Stomach (tissue), 9 donors: ENCODE results near the gene FAM120B. TPM values are rescaled to one million over a fixed set of nuclear protein-coding genes. Genes with fewer than 3 reads are reported as not detected.
"Not testable (repeated sequence)": the region's sequence is repeated elsewhere in the genome, so short reads cannot be mapped to it uniquely, and the experiment has no call there.

Experiments used
- DNase-seq, 2 donors: peaks; one replicate each; pipeline versions ENCODE4 v3.0.0 to v3.0.0-alpha.2; 2013 to 2019
- H3K27ac ChIP-seq, 5 donors: fragments of 200-600 bp in 4 of 5; sonication (generic) in 4 of 5; one replicate each; pipeline ENCODE4 v1.5.1; 2013 to 2019; ENCODE audit warnings: mild to moderate bottlenecking in 1 of 5, moderate library complexity in 1 of 5
- H3K27me3 ChIP-seq, 3 donors: fragments of 200-600 bp; sonication (generic); one replicate each; pipeline ENCODE4 v1.5.1; 2017 to 2019; ENCODE audit warnings: mixed run types in 1 of 3
- H3K36me3 ChIP-seq, 4 donors: fragments of 200-600 bp; sonication (generic); 1 replicate in 3 of 4; 2 replicates in 1 of 4; pipeline ENCODE4 v1.5.1; 2016 to 2019
- H3K4me1 ChIP-seq, 4 donors: fragments of 200-600 bp; sonication (generic); one replicate each; pipeline ENCODE4 v1.5.1; 2016 to 2019
- H3K4me3 ChIP-seq, 4 donors: fragments of 200-600 bp; sonication (generic) in 3 of 4; one replicate each; pipeline ENCODE4 v1.5.1; 2016 to 2019; ENCODE audit warnings: mild to moderate bottlenecking in 1 of 4
- H3K9me3 ChIP-seq, 4 donors: fragments of 200-600 bp; sonication (generic); one replicate each; pipeline ENCODE4 v1.5.1; 2016 to 2019
- CTCF ChIP-seq, 7 experiments: fragments of 450-650 bp in 4 of 7; fragments of 200-600 bp in 3 of 7; sonication (generic) in 3 of 7; IDR thresholded peaks; one replicate each; pipeline ENCODE4 v1.5.1; 2016 to 2019; ENCODE audit warnings: antibody characterized with exemption in 7 of 7, control low read depth in 2 of 7, mild to moderate bottlenecking in 1 of 7
- EP300 ChIP-seq: sonication (generic); formaldehyde crosslinking; IDR thresholded peaks from one replicate; pipeline ENCODE4 v1.6.1; 2017; ENCODE audit warnings: antibody characterized with exemption
- POLR2A ChIP-seq, 4 donors: fragments of 450-650 bp; IDR thresholded peaks; one replicate each; pipeline ENCODE4 v1.6.1; 2016; ENCODE audit warnings: antibody characterized with exemption in 4 of 4, control low read depth in 2 of 4, mild to moderate bottlenecking in 1 of 4, moderate library complexity in 1 of 4
- POLR2AphosphoS5 ChIP-seq, 3 donors: sonication (generic); formaldehyde crosslinking; IDR thresholded peaks; one replicate each; pipeline ENCODE4 v1.6.1; 2016; ENCODE audit warnings: antibody characterized with exemption in 3 of 3
- WGBS, 5 donors: extraction: QIAGEN DNeasy Blood & Tissue Kit in 3 of 5; methylation state at CpG; one replicate each; pipeline versions ENCODE4 v1.1.5 to v1.1.7; 2013 to 2018; 5-methylcytosine and 5-hydroxymethylcytosine counted together
- intact Hi-C: fragments of 100-400 bp; cut with DNase I; formaldehyde crosslinking; loops from one replicate; pipeline ENCODE4 v1.15.1; 2023; ENCODE audit warnings: low total_unique reads
- polyA plus RNA-seq, 3 donors: library from polyadenylated mRNA; stranded (reverse); fragments of 200-250 nt; gene quantifications; one replicate each; pipeline ENCODE4 v1.2.3, GENCODE V29; 2013
- total RNA-seq, 5 donors: library from RNA; depleted of rRNA; stranded (reverse); fragments of >200 nt; gene quantifications; one replicate each; pipeline versions ENCODE4 v1.1.0 to v1.2.3, GENCODE V29; 2014 to 2016
- donor health status: healthy with polysubstance abuse.
- donor health status: Bipolar disorder and iron deficiency.
- donor health status: healthy.

FAM120B gene
- total and polyA plus RNA-seq, 8 donors, result 6.4 to 66.5 (median 27.3) TPM

GRCh38 chr6:170347091-170347490 is 40.5 kb downstream of the FAM120B start:
- 42 to 54% (median 45%) methylated on average over 4 of the region's 4 CpGs for WGBS, 5 donors
- H3K4me3 ChIP-seq, result no peak overlapping the region
- intact Hi-C loops, result no loop called here

DNA sequence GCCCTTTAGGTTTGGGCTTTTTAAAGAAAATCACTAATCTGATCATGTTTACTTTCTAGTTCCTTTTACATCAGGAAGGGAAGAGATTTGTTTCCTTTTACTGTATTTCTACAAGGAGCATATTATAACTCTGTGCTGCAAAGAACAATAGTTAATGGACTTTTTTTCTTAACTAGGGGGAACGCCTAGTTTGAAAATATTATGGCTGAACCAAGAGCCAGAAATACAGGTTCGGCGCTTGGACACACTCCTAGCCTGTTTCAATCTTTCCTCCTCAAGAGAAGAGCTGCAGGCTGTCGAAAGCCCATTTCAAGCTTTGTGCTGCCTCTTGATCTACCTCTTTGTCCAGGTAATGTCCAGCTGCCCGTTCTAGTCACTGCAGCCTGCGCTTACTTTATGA is 41.4 kb downstream of the FAM120B start:
- Histone ChIP-seq H3K4me1 (peaks cover 0 to 17% (median 15%) of the 10 kb centered on the region in 4 donors), H3K9me3 (peaks cover 0 to 3% (median 0%) of the 10 kb centered on the region in 4 donors), H3K27ac (no peak overlapping the region), H3K27me3 (no peaks in the 10 kb centered on the region), H3K4me3 (no peak overlapping the region), H3K36me3 (peaks cover 29 to 60% (median 53%) of the 10 kb centered on the region in 4 donors)
- WGBS, 5 donors, result 51 to 72% (median 55%) methylated on average over 6 of the region's 6 CpGs
- peak in 1 of 2 donors; percentile 51 for DNase-seq
- no peak for TF ChIP-seq POLR2AphosphoS5 (IDR thresholded peaks at IDR 0.05)
- no peak for TF ChIP-seq CTCF (IDR thresholded peaks at IDR 0.05)
- TF ChIP-seq EP300, result no peak
- no peak for TF ChIP-seq POLR2A (IDR thresholded peaks at IDR 0.05)
- intact Hi-C loops, result no loop called here

More at GRCh38 chr6:170347091-170347490, 40.5 kb downstream of the FAM120B start:
- no peak for DNase-seq
- Histone ChIP-seq H3K9me3 (peaks cover 0 to 3% (median 0%) of the 10 kb centered on the region in 4 donors), H3K4me1 (peaks cover 0 to 17% (median 15%) of the 10 kb centered on the region in 4 donors), H3K27ac (no peak overlapping the region), H3K36me3 (peaks cover 29 to 68% (median 53%) of the 10 kb centered on the region in 4 donors), H3K27me3 (no peaks in the 10 kb centered on the region)
- TF ChIP-seq CTCF (IDR thresholded peaks at IDR 0.05) (no peak), POLR2AphosphoS5 (IDR thresholded peaks at IDR 0.05) (no peak), EP300 (no peak), POLR2A (IDR thresholded peaks at IDR 0.05) (no peak)

GRCh38 chr6:170351456-170351855 is 44.9 kb downstream of the FAM120B start:
- H3K4me1 ChIP-seq, H3K27ac ChIP-seq, H3K9me3 ChIP-seq, H3K4me3 ChIP-seq, intact Hi-C loops, DNase-seq, H3K27me3 ChIP-seq: not testable (repeated sequence)
- peaks cover 25 to 49% (median 43%) of the 10 kb centered on the region in 4 donors for H3K36me3 ChIP-seq

- intact Hi-C loops, H3K27me3 ChIP-seq, H3K27ac ChIP-seq, DNase-seq, H3K9me3 ChIP-seq, H3K4me3 ChIP-seq: not testable (repeated sequence)
- Histone ChIP-seq H3K4me1 (peaks cover 1 to 12% (median 11%) of the 10 kb centered on the region in 4 donors), H3K36me3 (peaks cover 10 to 63% (median 56%) of the 10 kb centered on the region in 4 donors)
- 86 to 100% (median 97%) methylated on average over 1 of the region's 1 CpG for WGBS, 5 donors
Measured at GRCh38 chr6:170355190-170355589, 48.6 kb downstream of the FAM120B start.

- Histone ChIP-seq H3K27ac (no peak overlapping the region), H3K4me1 (peaks cover 5 to 17% (median 13%) of the 10 kb centered on the region in 4 donors), H3K36me3 (peaks cover 7 to 63% (median 56%) of the 10 kb centered on the region in 4 donors), H3K9me3 (peaks cover 0 to 3% (median 0%) of the 10 kb centered on the region in 4 donors), H3K4me3 (no peak overlapping the region), H3K27me3 (no peaks in the 10 kb centered on the region)
- intact Hi-C loops, result no loop called here
- WGBS, 5 donors, result 91 to 94% (median 93%) methylated on average over 6 of the region's 6 CpGs
- TF ChIP-seq POLR2AphosphoS5 (IDR thresholded peaks at IDR 0.05) (no peak), CTCF (IDR thresholded peaks at IDR 0.05) (no peak), EP300 (no peak), POLR2A (IDR thresholded peaks at IDR 0.05) (no peak)
- DNase-seq, result no peak
Measured at GRCh38 chr6:170355661-170356060, 49.1 kb downstream of the FAM120B start.
